GM12878 (cell line): ENCODE results near the gene CFAP90. TPM values are rescaled to one million over a fixed set of nuclear protein-coding genes. Genes with fewer than 3 reads are reported as not detected.

Experiments used
- ATAC-seq: fragments of 200-7000 bp; cut with Tn5 transposase; 3 replicates; pipeline ENCODE4 v1.9.1; 2020; ENCODE audit warnings: mild to moderate bottlenecking, moderate library complexity
- BruUV-seq: library from RNA; stranded (reverse); fragments of 400-500 nt; replicated peaks from 2 replicates; lab custom pipeline; 2021; lab: Mats Ljungman, UMichigan
- CTCF ChIA-PET: fragments of 300-600 bp; sonication (Branson Sonifier 250); formaldehyde crosslinking; extraction: SDS; loops from one replicate; lab custom pipeline; 2021; ENCODE audit warnings: inconsistent platforms; lab: Yijun Ruan, JAX
- POLR2A ChIA-PET: fragments of 350-600 bp; formaldehyde crosslinking; extraction: SDS; loops from one replicate; lab custom pipeline; 2021; ENCODE audit warnings: inconsistent platforms; lab: Charles Lee
- RAD21 ChIA-PET: fragments of 300-600 bp; sonication (Branson Sonifier 250); formaldehyde crosslinking; loops from one replicate; lab custom pipeline; 2023; ENCODE audit warnings: antibody characterized with exemption; ENCODE audit not compliant: unreplicated experiment; lab: Charles Lee
- SMC1A ChIA-PET: fragments of 300-600 bp; sonication (Branson Sonifier 250); formaldehyde crosslinking; loops from one replicate; lab custom pipeline; 2023; ENCODE audit not compliant: unreplicated experiment, uncharacterized antibody; lab: Charles Lee
- DNase-seq: peaks from one replicate; pipeline ENCODE4 v3.0.0-alpha.2; 2011; ENCODE audit warnings: low read depth, low spot score
- FAIRE-seq: peaks from 3 replicates; lab custom pipeline; 2011; peaks lifted over from hg19 to GRCh38; lab: Jason Lieb, UNC
- H2AFZ ChIP-seq: 2 replicates; pipeline ENCODE4 v1.6.0; 2011; ENCODE audit warnings: low read depth, low read length, control low read depth; ENCODE audit not compliant: control insufficient read depth
- H3K27ac ChIP-seq: 2 replicates; pipeline ENCODE4 v1.5.1; 2011; ENCODE audit warnings: control low read depth; ENCODE audit not compliant: control insufficient read depth, insufficient read depth
- H3K27me3 ChIP-seq, 2 experiments: replicated peaks in 1 of 2; 2 replicates each; pipeline versions ENCODE4 v1.6.0 to v1.6.1; 2011; ENCODE audit warnings: low read length in 1 of 2; ENCODE audit not compliant: control insufficient read depth in 2 of 2, insufficient read depth in 2 of 2
- H3K36me3 ChIP-seq, 2 experiments: 2 replicates each; pipeline ENCODE4 v1.5.1; 2011; ENCODE audit warnings: low read length in 1 of 2; ENCODE audit not compliant: control insufficient read depth in 2 of 2, insufficient read depth in 2 of 2
- H3K4me1 ChIP-seq: 2 replicates; pipeline ENCODE4 v1.6.1; 2011; ENCODE audit warnings: mild to moderate bottlenecking, low read length, moderate library complexity, mixed read lengths; ENCODE audit not compliant: control insufficient read depth, insufficient read depth
- H3K4me2 ChIP-seq: 2 replicates; pipeline ENCODE4 v1.6.0; 2011; ENCODE audit warnings: control low read depth; ENCODE audit not compliant: control insufficient read depth, insufficient read depth
- H3K4me3 ChIP-seq: fragments of 200-600 bp; sonication (generic); 2 replicates; pipeline ENCODE4 v1.5.1; 2016
- H3K79me2 ChIP-seq: 2 replicates; pipeline ENCODE4 v1.6.0; 2011; ENCODE audit warnings: low read length; ENCODE audit not compliant: control insufficient read depth, insufficient read depth
- H3K9ac ChIP-seq: 2 replicates; pipeline ENCODE4 v1.8.0; 2011; ENCODE audit warnings: low read length, control low read depth, mixed read lengths; ENCODE audit not compliant: control insufficient read depth, insufficient read depth
- H3K9me3 ChIP-seq: replicated peaks from 3 replicates; pipeline ENCODE4 v1.5.1; 2011; ENCODE audit warnings: mild to moderate bottlenecking, low read length; ENCODE audit not compliant: control insufficient read depth, insufficient read depth
- H4K20me1 ChIP-seq: 2 replicates; pipeline ENCODE4 v1.6.0; 2011; ENCODE audit not compliant: control insufficient read depth, insufficient read depth
- BHLHE40 ChIP-seq, 2 experiments: fragments of 450-650 bp in 1 of 2; IDR thresholded peaks; 2 replicates each; pipeline ENCODE4 v1.6.1; 2011 to 2017; ENCODE audit warnings: low read depth in 2 of 2, borderline replicate concordance in 1 of 2, improper control_type of control experiment in 1 of 2, low read length in 1 of 2, mild to moderate bottlenecking in 1 of 2
- EGR1 ChIP-seq, 2 experiments: IDR thresholded peaks; 1 replicate in 1 of 2; 2 replicates in 1 of 2; pipeline ENCODE4 v1.6.1; 2011 to 2012; ENCODE audit warnings: low read depth in 2 of 2, low read length in 2 of 2, borderline replicate concordance in 1 of 2, mild to moderate bottlenecking in 1 of 2, moderate library complexity in 1 of 2
- HCFC1 ChIP-seq: fragments of 150-350 bp; IDR thresholded peaks from 2 replicates; pipeline ENCODE4 v1.6.1; 2014; ENCODE audit warnings: low read length
- LARP7 ChIP-seq: fragments of 450-650 bp; IDR thresholded peaks from 2 replicates; pipeline ENCODE4 v1.6.1; 2017; ENCODE audit warnings: mild to moderate bottlenecking
- RB1 ChIP-seq: fragments of 450-650 bp; formaldehyde crosslinking; IDR thresholded peaks from 2 replicates; pipeline ENCODE4 v1.6.1; 2017; ENCODE audit warnings: mild to moderate bottlenecking, borderline replicate concordance
- SP1 ChIP-seq: IDR thresholded peaks from one replicate; pipeline ENCODE4 v1.6.1; 2011; ENCODE audit warnings: low read depth, low read length
- ZBED1 ChIP-seq: IDR thresholded peaks from 2 replicates; pipeline ENCODE4 v1.6.1; 2016; ENCODE audit warnings: borderline replicate concordance
- WGBS: methylation state at CpG from one replicate; pipeline ENCODE4 v1.1.6; 2016; ENCODE audit warnings: low lambda C conversion rate; ENCODE audit not compliant: insufficient replicate concordance, insufficient coverage; ENCODE audit errors: missing lambda C conversion rate; 5-methylcytosine and 5-hydroxymethylcytosine counted together
- in situ Hi-C: fragments of 300-500 bp; cut with MboI; formaldehyde crosslinking; loops from 9 replicates; pipeline ENCODE4 v1.14.3; 2018; ENCODE audit warnings: mixed read lengths
- intact Hi-C: fragments of 100-400 bp; cut with micrococcal nuclease; formaldehyde crosslinking; loops from one replicate; pipeline ENCODE4 v1.14.2; 2022; ENCODE audit not compliant: unreplicated experiment
- polyA plus RNA-seq, 11 experiments: library from polyadenylated mRNA; depleted of rRNA in 4 of 11; unstranded in 6 of 11; stranded (reverse) in 5 of 11; fragments of >200 nt; fragmentation: Nextera tagmentation in 4 of 11; fragmentation: Illumina TruSeq in 1 of 11; extraction: Ambion mirVana in 4 of 11; extraction: Trizol in 1 of 11; gene quantifications; 1 replicate in 1 of 11; 2 replicates in 10 of 11; pipeline versions ENCODE4 v1.2.1 to v1.2.3, GENCODE V29; 2011 to 2016; ENCODE audit warnings: inconsistent platforms in 2 of 11, missing spikeins in 2 of 11, low read depth in 1 of 11
- total RNA-seq, 4 experiments: library from RNA; depleted of rRNA in 3 of 4; stranded (reverse); fragments of >200 nt in 3 of 4; fragmentation: Illumina TruSeq in 1 of 4; extraction: Trizol in 1 of 4; gene quantifications; 2 replicates each; pipeline versions ENCODE4 v1.2.1 to v1.2.3, GENCODE V29; 2013 to 2021
- TF ChIP-seq, protein P1 (sequence below): fragments of 450-650 bp; IDR thresholded peaks from 2 replicates; pipeline ENCODE4 v1.6.1; 2017; ENCODE audit warnings: mild to moderate bottlenecking, low read depth, inconsistent platforms; ENCODE audit not compliant: poor library complexity, severe bottlenecking
- TF ChIP-seq, protein P2 (sequence below): fragments of 450-650 bp; formaldehyde crosslinking; IDR thresholded peaks from 2 replicates; pipeline ENCODE4 v1.4.0; 2022; ENCODE audit warnings: mild to moderate bottlenecking, moderate library complexity

The CFAP90 gene
- total and polyA plus RNA-seq, 10 of the 15 experiments (the other 5 are each of a cell fraction or from before 2014, with no cell fraction given), result not detected

DNA sequence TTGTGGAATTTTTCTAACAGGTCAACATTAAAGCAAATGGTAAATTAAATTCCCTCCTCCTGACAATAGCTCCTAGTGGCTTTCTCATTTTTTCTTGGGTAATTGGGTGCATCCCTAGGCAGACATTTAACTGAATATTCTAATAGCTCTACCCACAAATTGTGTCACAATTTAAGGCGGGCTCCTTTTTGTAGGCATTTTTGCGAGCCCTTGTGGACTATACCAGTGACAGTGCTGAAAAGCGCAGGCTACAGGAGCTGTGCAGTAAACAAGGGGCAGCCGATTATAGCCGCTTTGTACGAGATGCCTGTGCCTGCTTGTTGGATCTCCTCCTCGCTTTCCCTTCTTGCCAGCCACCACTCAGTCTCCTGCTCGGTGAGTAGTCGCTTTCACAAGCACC, 38.0 kb upstream of the CFAP90 start:
- WGBS, result 98% methylated on average over 9 of the region's 9 CpGs
- no peak for TF ChIP-seq HCFC1
- no peak for TF ChIP-seq ZBED1
- no peak for TF ChIP-seq RB1
- TF ChIP-seq, protein P1, sequence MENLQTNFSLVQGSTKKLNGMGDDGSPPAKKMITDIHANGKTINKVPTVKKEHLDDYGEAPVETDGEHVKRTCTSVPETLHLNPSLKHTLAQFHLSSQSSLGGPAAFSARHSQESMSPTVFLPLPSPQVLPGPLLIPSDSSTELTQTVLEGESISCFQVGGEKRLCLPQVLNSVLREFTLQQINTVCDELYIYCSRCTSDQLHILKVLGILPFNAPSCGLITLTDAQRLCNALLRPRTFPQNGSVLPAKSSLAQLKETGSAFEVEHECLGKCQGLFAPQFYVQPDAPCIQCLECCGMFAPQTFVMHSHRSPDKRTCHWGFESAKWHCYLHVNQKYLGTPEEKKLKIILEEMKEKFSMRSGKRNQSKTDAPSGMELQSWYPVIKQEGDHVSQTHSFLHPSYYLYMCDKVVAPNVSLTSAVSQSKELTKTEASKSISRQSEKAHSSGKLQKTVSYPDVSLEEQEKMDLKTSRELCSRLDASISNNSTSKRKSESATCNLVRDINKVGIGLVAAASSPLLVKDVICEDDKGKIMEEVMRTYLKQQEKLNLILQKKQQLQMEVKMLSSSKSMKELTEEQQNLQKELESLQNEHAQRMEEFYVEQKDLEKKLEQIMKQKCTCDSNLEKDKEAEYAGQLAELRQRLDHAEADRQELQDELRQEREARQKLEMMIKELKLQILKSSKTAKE, result no peak
- no peak for TF ChIP-seq EGR1 (IDR thresholded peaks at IDR 0.05; ENCODE audit: borderline replicate concordance in 1 of 2, low read depth in 2 of 2, low read length in 2 of 2)
- TF ChIP-seq LARP7, result no peak
- TF ChIP-seq, protein P2, sequence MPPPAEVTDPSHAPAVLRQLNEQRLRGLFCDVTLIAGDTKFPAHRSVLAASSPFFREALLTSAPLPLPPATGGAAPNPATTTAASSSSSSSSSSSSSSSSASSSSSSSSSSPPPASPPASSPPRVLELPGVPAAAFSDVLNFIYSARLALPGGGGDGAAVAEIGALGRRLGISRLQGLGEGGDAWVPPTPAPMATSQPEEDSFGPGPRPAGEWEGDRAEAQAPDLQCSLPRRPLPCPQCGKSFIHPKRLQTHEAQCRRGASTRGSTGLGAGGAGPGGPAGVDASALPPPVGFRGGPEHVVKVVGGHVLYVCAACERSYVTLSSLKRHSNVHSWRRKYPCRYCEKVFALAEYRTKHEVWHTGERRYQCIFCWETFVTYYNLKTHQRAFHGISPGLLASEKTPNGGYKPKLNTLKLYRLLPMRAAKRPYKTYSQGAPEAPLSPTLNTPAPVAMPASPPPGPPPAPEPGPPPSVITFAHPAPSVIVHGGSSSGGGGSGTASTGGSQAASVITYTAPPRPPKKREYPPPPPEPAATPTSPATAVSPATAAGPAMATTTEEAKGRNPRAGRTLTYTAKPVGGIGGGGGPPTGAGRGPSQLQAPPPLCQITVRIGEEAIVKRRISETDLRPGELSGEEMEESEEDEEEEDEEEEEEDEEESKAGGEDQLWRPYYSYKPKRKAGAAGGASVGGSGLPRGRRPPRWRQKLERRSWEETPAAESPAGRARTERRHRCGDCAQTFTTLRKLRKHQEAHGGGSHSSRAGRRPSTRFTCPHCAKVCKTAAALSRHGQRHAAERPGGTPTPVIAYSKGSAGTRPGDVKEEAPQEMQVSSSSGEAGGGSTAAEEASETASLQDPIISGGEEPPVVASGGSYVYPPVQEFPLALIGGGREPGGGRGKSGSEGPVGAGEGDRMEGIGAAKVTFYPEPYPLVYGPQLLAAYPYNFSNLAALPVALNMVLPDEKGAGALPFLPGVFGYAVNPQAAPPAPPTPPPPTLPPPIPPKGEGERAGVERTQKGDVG (CRISPR knock-in tag), result no peak
- no peak for TF ChIP-seq BHLHE40 (IDR thresholded peaks at IDR 0.05; ENCODE audit: borderline replicate concordance in 1 of 2, low read depth in 2 of 2, low read length in 1 of 2)
- TF ChIP-seq SP1, result no peak
- BruUV-seq, result no TSS peak
- ATAC-seq, result no peak
- DNase-seq, result no peak
- Histone ChIP-seq H3K36me3 (peaks cover 13 to 23% of the 10 kb centered on the region in 2 experiments), H2AFZ (no peak overlapping the region), H3K4me2 (no peak overlapping the region), H3K4me1 (no peaks in the 10 kb centered on the region), H3K9me3 (no peaks in the 10 kb centered on the region), H3K27ac (no peak overlapping the region), H4K20me1 (no peaks in the 10 kb centered on the region), H3K9ac (no peak overlapping the region), H3K27me3 (no peaks in the 10 kb centered on the region), H3K79me2 (no peaks in the 10 kb centered on the region), H3K4me3 (no peak overlapping the region)
- ChIA-PET CTCF (interaction anchor here (0.7 to 6.8 kb wide), 4 partner anchors 17 to 134 kb away, joined by 3 to 92 read pairs (median 4); partner anchors contain the start of genes FASTKD3 and MTRR), SMC1A (interaction anchor here (0.8 to 3.3 kb wide), 4 partner anchors 11 to 39 kb away, joined by 3 to 17 read pairs (median 11); no protein-coding TSS in a partner anchor), RAD21 (interaction anchor here (0.9 to 1.4 kb wide), 2 partner anchors 22 to 40 kb away, joined by 3 read pairs; no protein-coding TSS in a partner anchor), POLR2A (no interaction called here)
- in situ Hi-C loops, result no loop called here
- intact Hi-C loops, result no loop called here
- FAIRE-seq, result no peak
